GM18526 (cell line): ENCODE data around the gene CAPN3.

ENCODE experiments used
- POLR2A ChIP-seq: IDR thresholded peaks from 3 replicates; pipeline ENCODE4 v1.6.1; 2011; ENCODE audit not compliant: insufficient read length; ENCODE audit errors: extremely low read depth

CAPN3 gene

GRCh38 chr15:42408178-42408577 lies 48.9 kb downstream of the CAPN3 start:
- no peak for TF ChIP-seq POLR2A

GRCh38 chr15:42409011-42409410 lies 49.7 kb downstream of the CAPN3 start:
- no peak for TF ChIP-seq POLR2A

GRCh38 chr15:42411884-42412283 lies 52.6 kb downstream of the CAPN3 start:
- no peak for TF ChIP-seq POLR2A

- no peak for TF ChIP-seq POLR2A
Measured at GRCh38 chr15:42413920-42414319, 54.6 kb downstream of the CAPN3 start.

- TF ChIP-seq POLR2A, result no peak
Measured at GRCh38 chr15:42419369-42419768, 60.1 kb downstream of the CAPN3 start.

- no peak for TF ChIP-seq POLR2A
Measured at GRCh38 chr15:42421376-42421775, 62.1 kb downstream of the CAPN3 start.

- TF ChIP-seq POLR2A, result no peak
Measured at GRCh38 chr15:42427429-42428223, 68.3 kb downstream of the CAPN3 start.

GRCh38 chr15:42444415-42445063 lies 85.2 kb downstream of the CAPN3 start:
- TF ChIP-seq POLR2A, result no peak

GRCh38 chr15:42445551-42445950 lies 86.2 kb downstream of the CAPN3 start:
- TF ChIP-seq POLR2A, result no peak

GRCh38 chr15:42447599-42447998 lies 88.3 kb downstream of the CAPN3 start:
- TF ChIP-seq POLR2A, result no peak

GRCh38 chr15:42448281-42448680 lies 89.0 kb downstream of the CAPN3 start:
- no peak for TF ChIP-seq POLR2A

GRCh38 chr15:42449770-42450424 lies 90.6 kb downstream of the CAPN3 start:
- TF ChIP-seq POLR2A, result no peak

- TF ChIP-seq POLR2A, result no peak
Measured at GRCh38 chr15:42450425-42450790, 91.1 kb downstream of the CAPN3 start.

GRCh38 chr15:42453826-42454225 lies 94.5 kb downstream of the CAPN3 start:
- TF ChIP-seq POLR2A, result no peak

- TF ChIP-seq POLR2A, result no peak
Measured at GRCh38 chr15:42456531-42456930, 97.2 kb downstream of the CAPN3 start.

- no peak for TF ChIP-seq POLR2A
Measured at GRCh38 chr15:42456971-42457370, 97.7 kb downstream of the CAPN3 start.
